Measurements from ENCODE around the gene MSL1. TPM values are rescaled to one million over a fixed set of nuclear protein-coding genes. Genes with fewer than 3 reads are reported as not detected.

Gene MSL1
- total and polyA plus RNA-seq, 2 of the 13 experiments (the other 11 are each of a cell fraction or from before 2014, with no cell fraction given) = 63.8 to 88.5 TPM

DNA sequence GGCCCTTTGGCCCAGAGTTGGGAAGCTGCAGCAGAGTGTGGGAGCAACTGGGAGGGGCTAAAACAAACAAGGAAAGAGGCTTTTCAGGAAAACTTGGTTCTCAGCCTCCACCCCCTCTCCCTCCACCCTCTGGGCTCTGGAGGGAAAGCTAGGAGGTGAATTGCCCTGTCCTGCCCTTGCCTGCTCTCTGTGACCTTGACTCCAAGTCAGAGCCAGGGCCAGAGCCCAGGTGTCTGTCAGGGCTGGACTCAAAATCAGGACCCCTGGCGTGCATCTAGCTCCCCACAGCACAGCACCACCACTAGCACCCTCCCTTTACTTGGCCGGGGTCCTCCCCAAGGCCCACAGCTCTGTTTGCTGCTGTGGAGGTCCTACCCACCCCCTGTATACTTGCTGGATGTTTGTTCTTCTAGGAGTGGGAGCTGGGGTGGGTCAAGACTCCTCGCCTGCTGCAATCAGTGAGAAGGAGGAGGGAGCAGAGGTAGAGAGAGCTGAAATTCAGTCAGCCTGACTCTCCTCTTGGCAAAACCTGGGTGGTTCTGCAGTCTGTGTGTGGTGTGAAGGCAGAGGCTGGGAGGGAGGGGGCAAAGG is 18.6 kb upstream of the MSL1 start (continued):
- TF ChIP-seq MYNN (CRISPR knock-in tag; IDR thresholded peaks at IDR 0.05; ENCODE audit: low read depth) (no peak), HOXA5 (CRISPR knock-in tag; IDR thresholded peaks at IDR 0.05) (0 out of 2 replicates have a peak, but pooled peaks have one; percentile 28), FOXM1 (CRISPR knock-in tag; IDR thresholded peaks at IDR 0.05) (no peak), KLF13 (CRISPR knock-in tag; IDR thresholded peaks at IDR 0.05) (no peak), HHEX (CRISPR knock-in tag; IDR thresholded peaks at IDR 0.05) (peak; percentile 19; the same call in 1 of the 2 replicates), ZNF331 (CRISPR knock-in tag; IDR thresholded peaks at IDR 0.05) (0 out of 2 replicates have a peak, but pooled peaks have one; percentile 36), TBX2 (CRISPR knock-in tag; IDR thresholded peaks at IDR 0.05; ENCODE audit: borderline replicate concordance) (peak; percentile 31; the same call in 1 of the 2 replicates), ZNF788 (CRISPR knock-in tag; IDR thresholded peaks at IDR 0.05; ENCODE audit: borderline replicate concordance) (no peak), ZNF737 (CRISPR knock-in tag; IDR thresholded peaks at IDR 0.05; ENCODE audit: borderline replicate concordance) (no peak), ZSCAN31 (CRISPR knock-in tag; IDR thresholded peaks at IDR 0.05; ENCODE audit: low read depth) (no peak), ZBTB7B (CRISPR knock-in tag; IDR thresholded peaks at IDR 0.05) (0 out of 2 replicates have a peak, but pooled peaks have one; percentile 19), ZNF883 (CRISPR knock-in tag; IDR thresholded peaks at IDR 0.05; ENCODE audit: not compliant biosample characterization) (peak; percentile 82), ZBTB42 (CRISPR knock-in tag; IDR thresholded peaks at IDR 0.05) (no peak), PHB2 (IDR thresholded peaks at IDR 0.05; ENCODE audit: partially characterized antibody) (no peak), ZNF367 (CRISPR knock-in tag; IDR thresholded peaks at IDR 0.05; ENCODE audit: borderline replicate concordance) (no peak), NFYB (CRISPR knock-in tag; IDR thresholded peaks at IDR 0.05) (no peak), ZNF891 (CRISPR knock-in tag; IDR thresholded peaks at IDR 0.05) (0 out of 2 replicates have a peak, but pooled peaks have one; percentile 62), ZBTB20 (CRISPR knock-in tag; IDR thresholded peaks at IDR 0.05; ENCODE audit: borderline replicate concordance, low read depth) (no peak), SAFB2 (CRISPR knock-in tag; IDR thresholded peaks at IDR 0.05; ENCODE audit: borderline replicate concordance, low read depth) (no peak), NFKB2 (CRISPR knock-in tag; IDR thresholded peaks at IDR 0.05; ENCODE audit: borderline replicate concordance) (no peak), ZEB1 (IDR thresholded peaks at IDR 0.05; ENCODE audit: insufficient replicate concordance, low read depth) (no peak), ZNF577 (CRISPR knock-in tag; IDR thresholded peaks at IDR 0.05; ENCODE audit: borderline replicate concordance, low read depth) (no peak)
- TF ChIP-seq, protein P1, sequence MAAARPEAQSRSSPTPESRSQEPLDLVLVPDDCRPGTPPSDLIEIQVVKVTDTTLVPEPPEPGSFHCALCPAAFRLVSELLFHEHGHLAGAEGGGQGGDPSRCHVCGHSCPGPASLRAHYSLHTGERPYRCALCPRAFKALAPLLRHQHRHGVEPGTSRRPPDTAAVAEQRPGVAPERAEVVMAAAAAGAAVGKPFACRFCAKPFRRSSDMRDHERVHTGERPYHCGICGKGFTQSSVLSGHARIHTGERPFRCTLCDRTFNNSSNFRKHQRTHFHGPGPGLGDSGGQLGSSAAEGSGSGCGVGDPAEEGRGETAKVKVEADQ (CRISPR knock-in tag; IDR thresholded peaks at IDR 0.05; ENCODE audit: borderline replicate concordance) = no peak
- TF ChIP-seq, protein P2, sequence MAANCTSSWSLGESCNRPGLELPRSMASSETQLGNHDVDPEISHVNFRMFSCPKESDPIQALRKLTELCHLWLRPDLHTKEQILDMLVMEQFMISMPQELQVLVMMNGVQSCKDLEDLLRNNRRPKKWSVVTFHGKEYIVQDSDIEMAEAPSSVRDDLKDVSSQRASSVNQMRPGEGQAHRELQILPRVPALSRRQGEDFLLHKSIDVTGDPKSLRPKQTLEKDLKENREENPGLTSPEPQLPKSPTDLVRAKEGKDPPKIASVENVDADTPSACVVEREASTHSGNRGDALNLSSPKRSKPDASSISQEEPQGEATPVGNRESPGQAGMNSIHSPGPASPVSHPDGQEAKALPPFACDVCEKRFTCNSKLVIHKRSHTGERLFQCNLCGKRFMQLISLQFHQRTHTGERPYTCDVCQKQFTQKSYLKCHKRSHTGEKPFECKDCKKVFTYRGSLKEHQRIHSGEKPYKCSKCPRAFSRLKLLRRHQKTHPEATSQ (CRISPR knock-in tag; IDR thresholded peaks at IDR 0.05; ENCODE audit: borderline replicate concordance) = no peak
- TF ChIP-seq, protein P3, sequence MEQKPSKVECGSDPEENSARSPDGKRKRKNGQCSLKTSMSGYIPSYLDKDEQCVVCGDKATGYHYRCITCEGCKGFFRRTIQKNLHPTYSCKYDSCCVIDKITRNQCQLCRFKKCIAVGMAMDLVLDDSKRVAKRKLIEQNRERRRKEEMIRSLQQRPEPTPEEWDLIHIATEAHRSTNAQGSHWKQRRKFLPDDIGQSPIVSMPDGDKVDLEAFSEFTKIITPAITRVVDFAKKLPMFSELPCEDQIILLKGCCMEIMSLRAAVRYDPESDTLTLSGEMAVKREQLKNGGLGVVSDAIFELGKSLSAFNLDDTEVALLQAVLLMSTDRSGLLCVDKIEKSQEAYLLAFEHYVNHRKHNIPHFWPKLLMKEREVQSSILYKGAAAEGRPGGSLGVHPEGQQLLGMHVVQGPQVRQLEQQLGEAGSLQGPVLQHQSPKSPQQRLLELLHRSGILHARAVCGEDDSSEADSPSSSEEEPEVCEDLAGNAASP (CRISPR knock-in tag; IDR thresholded peaks at IDR 0.05; ENCODE audit: borderline replicate concordance) = peak; percentile 42; the same call in 1 of the 2 replicates
